ENCODE measurements around the gene FAM81A.
"Not testable (repeated sequence)": the region's sequence is repeated elsewhere in the genome, so short reads cannot be mapped to it uniquely, and the experiment has no call there.

FAM81A gene

DNA sequence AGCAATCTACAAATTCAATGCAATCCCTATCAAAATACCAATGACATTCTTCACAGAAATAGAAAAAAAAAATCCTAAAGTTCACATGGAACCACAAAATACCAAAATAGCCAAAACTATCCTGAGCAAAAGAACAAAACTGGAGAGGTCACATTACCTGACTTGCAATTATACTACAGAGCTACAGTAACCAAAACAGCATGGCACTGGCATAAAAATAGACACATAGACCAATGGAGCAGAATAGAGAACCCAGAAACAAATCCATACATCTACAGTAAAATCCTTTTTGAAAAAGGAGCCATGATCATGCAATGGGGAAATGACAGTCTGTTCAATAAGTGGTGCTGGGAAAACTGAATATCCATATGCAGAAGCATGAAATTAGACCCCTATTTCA lies 51.5 kb downstream of the FAM81A start:
- not testable (repeated sequence) for DNase-seq (ENCODE audit: low spot score)

GRCh38 chr15:59491062-59491461 lies 53.1 kb downstream of the FAM81A start:
- no peak for DNase-seq (ENCODE audit: low spot score)

DNA sequence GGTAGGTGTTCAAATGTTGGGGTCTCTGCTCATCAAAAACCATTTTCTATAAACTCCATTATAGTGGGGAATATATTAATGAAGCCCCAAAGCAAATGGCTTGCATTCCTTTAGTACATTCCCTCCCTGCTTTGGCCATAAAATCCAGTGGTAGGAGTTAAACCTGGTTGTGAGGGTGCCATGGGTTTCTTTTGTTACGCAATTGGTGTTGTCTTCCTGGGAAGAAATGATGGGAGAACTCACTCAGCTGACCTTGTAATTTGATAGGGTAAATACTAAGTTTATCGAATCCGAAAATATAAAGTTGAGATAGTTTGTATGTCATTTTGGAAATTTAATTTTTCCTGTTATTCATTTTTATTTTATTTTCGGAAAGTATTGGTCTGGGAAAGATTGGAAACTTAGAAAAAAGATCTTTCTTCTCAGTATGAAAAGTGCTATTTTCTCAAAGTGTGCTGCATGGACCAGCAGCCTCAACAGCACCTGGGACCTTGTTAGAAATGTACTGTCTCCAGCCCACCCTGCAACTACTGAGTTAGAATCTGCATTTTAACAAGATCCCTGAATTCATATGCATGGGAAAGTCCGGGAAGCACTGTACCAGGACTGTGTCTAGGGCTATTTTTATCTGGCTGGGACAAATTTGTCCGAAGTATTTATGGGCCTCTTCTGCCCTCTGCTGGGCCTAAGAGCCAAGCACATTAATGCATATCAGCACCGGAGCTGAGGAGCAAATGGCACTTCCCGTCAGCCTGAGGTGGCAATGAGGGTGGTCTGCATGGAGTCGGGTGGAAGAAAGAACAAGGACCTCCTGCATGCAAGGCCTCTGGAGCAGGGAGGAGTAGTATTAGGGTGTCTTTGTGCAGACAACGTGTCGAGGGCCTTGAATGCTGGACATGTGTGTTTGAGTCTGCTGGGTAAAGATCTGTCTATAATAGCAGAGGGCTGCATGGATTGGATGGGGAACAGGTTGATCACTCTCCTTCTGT lies 54.7 kb downstream of the FAM81A start:
- peak; percentile 57 for DNase-seq (ENCODE audit: low spot score)

DNA sequence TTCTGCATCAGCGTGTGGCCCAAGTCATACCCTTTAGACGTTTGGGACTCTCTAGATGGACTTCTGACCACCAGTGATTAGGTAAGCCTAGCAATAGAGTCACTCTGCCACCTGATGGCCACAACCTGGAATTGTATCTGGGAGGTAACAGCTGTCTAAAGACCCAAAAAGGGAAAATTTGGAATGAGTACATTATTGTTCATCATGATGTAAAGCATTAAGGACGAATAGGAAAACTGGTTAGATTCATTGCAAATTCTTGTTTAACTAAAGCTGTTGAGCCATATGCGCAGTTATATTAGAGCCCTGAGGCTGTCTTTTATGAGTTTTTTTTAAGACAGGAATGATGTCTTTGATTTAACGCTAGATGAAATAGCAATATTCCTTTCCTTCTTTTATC lies 63.6 kb downstream of the FAM81A start:
- peak; percentile 7 for DNase-seq (ENCODE audit: low spot score)

GRCh38 chr15:59515190-59515589 lies 77.2 kb downstream of the FAM81A start:
- DNase-seq (ENCODE audit: low spot score): no peak

DNA sequence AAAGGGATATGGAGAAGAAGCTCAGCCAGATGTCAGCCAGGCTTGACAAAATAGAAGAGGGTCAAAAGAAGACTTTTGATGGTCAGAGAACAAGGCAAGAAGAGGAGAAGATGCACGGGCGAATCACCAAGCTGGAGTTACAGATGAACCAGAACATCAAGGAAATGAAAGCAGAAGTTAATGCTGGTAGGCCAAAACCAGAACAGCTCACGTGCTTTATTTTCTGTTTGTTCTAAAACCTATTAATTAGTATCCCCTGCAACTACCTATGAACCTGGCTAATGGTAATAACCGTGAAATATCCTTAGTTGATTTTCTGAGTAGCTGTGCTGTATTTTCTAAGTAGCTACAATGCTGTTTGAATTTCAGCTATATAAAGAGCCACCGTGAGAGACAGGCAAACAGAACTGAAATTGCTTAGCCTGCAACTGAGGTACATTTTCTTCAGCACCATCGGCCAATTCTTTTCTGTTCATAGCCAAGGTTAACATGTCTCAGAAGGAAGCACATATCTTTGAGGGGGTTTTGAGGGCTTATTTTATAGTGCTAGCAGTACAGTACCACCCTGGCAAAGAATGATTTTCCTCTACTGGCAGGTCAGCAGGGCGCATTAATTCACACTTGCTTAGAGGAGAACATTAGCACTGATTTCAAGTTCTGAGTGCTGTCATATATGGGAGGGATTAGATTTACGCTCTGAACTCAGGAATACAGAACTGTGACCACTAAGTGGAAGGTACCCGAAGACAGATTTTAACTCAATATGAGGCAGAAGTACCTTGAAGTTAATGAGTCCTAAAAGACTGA lies 78.9 kb downstream of the FAM81A start:
- DNase-seq (ENCODE audit: low spot score): no peak

DNA sequence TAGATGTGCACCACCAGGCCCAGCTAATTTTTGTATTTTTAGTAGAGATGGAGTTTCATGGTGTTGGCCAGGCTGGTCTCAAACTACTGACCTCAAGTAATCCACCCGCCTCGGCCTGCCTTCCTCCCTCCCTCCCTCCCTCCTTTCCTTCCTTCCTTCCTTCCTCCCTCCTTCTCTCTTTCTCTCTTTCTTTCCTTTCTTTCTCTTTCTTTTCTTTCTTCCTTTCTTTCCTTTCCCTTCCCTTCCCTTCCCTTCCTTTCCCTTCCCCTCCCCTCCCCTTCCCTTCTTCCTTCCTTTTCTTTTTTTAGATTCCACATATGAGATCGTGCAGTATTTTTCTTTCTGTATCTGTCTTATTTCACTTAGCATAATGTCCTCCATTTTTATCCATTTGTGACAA lies 81.3 kb downstream of the FAM81A start:
- no peak for DNase-seq (ENCODE audit: low spot score)

DNA sequence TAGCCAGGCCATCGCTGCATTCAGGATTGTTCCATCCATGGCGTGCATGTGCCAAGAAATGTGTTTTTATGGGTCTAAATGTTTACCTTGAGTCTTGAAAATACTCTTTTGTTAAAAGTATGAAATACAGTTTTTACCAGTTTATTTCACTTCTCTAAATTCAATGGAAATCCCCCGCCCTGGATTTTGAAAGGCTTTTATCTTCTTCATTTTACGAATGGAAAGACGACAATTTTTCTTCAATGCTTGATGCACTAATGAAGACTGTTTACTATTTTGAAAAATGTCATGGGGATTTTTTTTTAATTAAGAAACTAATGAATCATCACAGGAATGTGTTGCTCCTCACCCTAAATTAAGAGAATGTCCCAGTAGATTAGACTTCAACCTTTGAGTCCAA lies 83.5 kb downstream of the FAM81A start:
- no peak for DNase-seq (ENCODE audit: low spot score)

DNA sequence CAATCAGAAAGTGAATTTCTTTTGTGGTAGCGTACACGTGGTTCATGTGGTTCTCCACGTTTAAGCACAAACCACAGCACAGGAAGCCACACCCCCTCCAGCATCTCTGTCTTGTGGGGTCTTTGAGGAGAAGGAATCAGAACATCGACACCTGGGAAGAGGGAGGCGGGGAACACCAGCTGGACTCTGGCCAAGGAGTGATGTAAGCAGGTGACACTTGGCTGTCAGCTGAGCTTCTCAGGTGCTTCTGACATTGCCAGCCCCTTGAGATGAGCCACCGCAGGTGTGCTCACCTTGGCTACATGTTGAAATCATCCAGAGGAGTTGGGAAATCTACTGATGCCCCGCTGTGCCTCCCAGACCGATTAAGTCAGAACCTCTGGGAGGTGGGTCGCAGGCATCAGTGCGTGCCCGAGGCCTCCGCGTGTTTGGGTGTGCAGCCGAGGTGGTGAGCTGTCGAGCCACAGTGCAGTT lies 85.0 kb downstream of the FAM81A start:
- DNase-seq (ENCODE audit: low spot score): peak; percentile 39

DNA sequence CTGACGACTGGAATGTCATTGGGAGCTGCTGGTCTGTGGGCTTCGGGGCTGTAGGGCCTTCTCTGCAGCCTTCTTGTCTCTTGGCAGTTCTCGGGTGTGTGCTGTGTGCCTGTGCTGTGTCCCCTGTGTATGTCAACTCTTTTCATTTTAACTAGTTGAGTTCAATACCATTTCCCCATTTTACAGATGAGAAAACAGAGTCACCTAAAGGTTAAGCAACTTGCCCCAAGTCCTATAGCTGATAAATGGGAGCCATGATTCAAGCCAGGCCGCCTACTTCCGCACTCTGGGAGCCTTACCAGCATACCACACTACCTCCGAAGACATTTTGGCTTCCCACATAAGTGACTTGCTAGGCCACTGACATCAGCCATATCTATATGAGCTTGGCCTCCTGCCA lies 85.7 kb downstream of the FAM81A start:
- no peak for DNase-seq (ENCODE audit: low spot score)

GRCh38 chr15:59524331-59524731 lies 86.3 kb downstream of the FAM81A start:
- no peak for DNase-seq (ENCODE audit: low spot score)

- DNase-seq (ENCODE audit: low spot score): not testable (repeated sequence)
Observed at GRCh38 chr15:59526466-59526865, 88.5 kb downstream of the FAM81A start.

- no peak for DNase-seq (ENCODE audit: low spot score)
Observed at GRCh38 chr15:59528429-59528828, 90.4 kb downstream of the FAM81A start.

DNA sequence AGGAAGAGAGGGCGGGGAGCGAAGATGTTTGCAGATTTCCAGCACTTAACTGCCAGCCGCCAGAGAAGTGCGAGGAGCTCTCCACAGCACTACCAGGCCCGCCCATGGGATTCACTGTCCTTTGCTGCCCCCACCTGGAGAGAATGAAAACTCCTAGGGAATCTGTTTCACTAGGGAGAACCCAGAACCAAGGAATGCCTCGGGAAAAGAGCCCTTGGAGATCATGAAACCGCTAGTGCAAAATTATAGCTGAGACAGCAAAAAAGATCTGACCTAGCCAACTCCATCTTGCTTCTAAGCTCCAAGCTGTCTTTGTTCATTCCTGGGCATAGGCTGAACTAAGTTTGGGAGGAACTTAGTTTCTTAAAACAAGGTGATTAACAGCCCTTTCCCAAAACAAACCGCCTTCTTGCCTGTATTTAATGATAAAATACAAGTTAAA lies 91.0 kb downstream of the FAM81A start:
- peak; percentile 71 for DNase-seq (ENCODE audit: low spot score)

GRCh38 chr15:59531066-59531675 lies 93.2 kb downstream of the FAM81A start:
- no peak for DNase-seq (ENCODE audit: low spot score)

GRCh38 chr15:59532770-59533379 lies 94.9 kb downstream of the FAM81A start:
- peak; percentile 32 for DNase-seq (ENCODE audit: low spot score)

GRCh38 chr15:59536553-59536952 lies 98.6 kb downstream of the FAM81A start:
- no peak for DNase-seq (ENCODE audit: low spot score)

GRCh38 chr15:59537403-59537802 lies 99.4 kb downstream of the FAM81A start:
- DNase-seq (ENCODE audit: low spot score): no peak

GRCh38 chr15:59538494-59538893 lies 100.5 kb downstream of the FAM81A start:
- DNase-seq (ENCODE audit: low spot score): no peak

DNA sequence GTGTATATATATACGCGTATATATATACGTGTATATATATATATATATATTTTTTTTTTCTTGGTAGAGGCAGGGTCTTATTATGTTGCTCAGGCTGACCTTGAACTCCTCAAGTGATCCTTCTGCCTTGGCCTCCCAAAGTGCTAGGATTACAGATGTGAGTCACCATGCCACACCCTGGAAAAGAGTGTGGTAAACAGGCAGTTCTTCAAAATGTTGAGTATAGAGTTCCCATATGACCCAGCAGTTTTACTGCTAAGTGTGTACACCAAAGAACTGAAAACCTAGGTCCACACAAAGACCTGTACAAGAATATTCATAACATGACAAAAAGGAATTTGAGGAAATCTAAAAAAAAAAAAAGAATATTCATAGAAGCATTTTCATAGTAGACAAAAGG lies 101.8 kb downstream of the FAM81A start:
- no peak for DNase-seq (ENCODE audit: low spot score)

DNA sequence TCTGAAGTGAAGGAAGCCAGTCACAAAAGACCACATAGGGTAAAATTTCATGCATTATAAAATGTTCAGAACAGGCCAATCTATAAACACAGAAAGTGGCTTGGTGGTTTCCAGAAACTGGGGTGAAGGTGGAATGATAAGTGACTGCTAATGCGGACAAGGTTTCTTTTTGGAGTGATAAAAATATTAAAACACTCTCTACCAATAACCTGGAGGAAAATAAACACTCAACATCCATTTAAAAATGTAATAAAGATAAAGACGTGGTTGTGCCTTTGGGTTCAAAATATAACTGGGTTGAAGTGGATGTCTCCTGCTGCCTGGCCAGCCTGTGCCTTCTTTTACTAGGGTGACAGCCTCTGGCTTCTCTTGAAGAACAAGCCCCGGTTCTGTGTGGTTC lies 102.7 kb downstream of the FAM81A start:
- no peak for DNase-seq (ENCODE audit: low spot score)

DNA sequence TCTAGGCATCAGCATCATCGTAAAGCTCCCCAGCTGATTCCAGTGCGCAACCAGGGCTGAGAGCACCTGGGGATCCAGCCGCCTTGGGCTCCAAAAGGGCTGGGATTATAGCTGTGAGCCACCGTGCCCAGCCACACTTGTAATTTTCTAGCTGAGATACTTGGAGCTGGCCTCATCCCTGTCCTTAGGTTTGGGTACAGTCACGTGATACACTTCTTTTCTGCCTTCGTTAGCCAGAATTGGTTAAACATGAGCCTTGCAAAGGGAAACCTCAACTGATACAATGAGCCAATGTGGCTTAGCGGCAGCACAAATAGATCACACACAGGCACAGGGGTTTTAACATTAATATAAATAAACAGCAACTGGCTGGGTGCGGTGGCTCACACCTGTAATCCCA lies 103.8 kb downstream of the FAM81A start:
- no peak for DNase-seq (ENCODE audit: low spot score)

Data from CD4-positive, alpha-beta T cell treated with Interleukin-2 at 100 ng/mL for 4 hours (primary cell).